Measurements from ENCODE around the gene SETD6.

DNA sequence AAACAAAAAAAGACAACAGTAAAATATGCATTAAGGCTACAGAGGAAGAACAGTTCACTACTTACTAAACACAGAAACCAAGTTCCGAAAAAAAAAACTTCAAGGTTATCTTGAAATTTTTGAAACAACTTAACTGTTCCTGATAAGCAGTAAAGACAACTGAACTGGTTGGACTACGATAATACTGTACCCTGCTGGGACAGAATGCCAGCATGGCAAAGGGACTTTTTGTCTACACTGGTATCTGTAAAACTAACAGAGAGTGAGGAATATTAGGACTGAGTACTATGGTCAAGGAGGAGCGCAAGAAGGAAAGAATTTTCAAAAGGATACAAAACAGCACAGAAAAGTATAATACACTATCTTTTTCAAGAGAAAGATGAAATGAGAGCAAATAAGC is 19.8 kb downstream of the SETD6 start:
- no peak for TF ChIP-seq CTCF (IDR thresholded peaks at IDR 0.05)
- TF ChIP-seq POLR2A (IDR thresholded peaks at IDR 0.05), result no peak

All from esophagus squamous epithelium (tissue), 4 donors.